GM19372 (cell line): ENCODE data around the gene TMEM37.

ENCODE experiments used
- ATAC-seq: cut with Tn5 transposase; IDR thresholded peaks from one replicate; pipeline ENCODE4 v1.9.1; 2021; ENCODE audit warnings: mild to moderate bottlenecking, low read depth, moderate library complexity; ENCODE audit not compliant: unreplicated experiment

The TMEM37 gene

GRCh38 chr2:119416299-119416923 is 15.2 kb upstream of the TMEM37 start:
- no peak for ATAC-seq

GRCh38 chr2:119417908-119418307 is 13.7 kb upstream of the TMEM37 start:
- no peak for ATAC-seq

GRCh38 chr2:119419065-119419464 is 12.6 kb upstream of the TMEM37 start:
- no peak for ATAC-seq

GRCh38 chr2:119419803-119420508 is 11.7 kb upstream of the TMEM37 start:
- ATAC-seq, result no peak

DNA sequence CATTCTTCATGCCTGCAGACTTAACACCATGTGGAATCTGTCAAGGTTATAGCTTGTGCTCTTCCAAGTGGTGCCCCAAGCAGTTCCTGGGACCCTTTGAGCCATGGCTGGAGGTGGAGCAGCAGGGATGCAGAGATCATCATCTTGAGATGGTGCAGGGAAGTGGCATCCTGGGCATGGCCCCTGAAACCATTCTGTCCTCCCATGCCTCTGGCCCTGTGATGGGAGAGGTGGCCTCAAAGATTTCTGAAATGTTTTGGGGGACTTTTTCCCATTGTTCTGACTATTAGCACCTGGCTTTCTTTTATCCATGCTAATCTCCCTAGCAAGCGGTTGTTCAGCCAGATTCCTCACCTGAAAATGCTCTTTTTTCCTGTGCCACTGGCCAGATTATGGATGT is 10.3 kb upstream of the TMEM37 start:
- no peak for ATAC-seq

- no peak for ATAC-seq
Observed at GRCh38 chr2:119421741-119422140, 9.9 kb upstream of the TMEM37 start.

GRCh38 chr2:119422360-119423107 is 9.1 kb upstream of the TMEM37 start:
- no peak for ATAC-seq

DNA sequence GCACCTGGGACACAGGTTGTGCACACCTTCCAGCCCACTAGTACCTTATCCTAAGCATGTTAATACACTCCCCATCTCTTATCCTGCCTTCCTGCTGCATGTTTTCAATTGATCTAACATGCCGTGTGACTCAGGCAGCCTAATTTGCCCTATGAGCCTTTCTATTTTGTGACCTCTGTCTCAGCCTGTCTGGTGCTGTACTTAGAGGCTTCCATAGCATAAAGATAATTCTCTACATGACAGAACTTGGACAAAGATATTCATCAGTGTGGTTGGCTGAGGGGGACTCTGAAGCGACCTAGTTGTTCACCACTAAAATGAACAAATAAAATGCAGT is 8.6 kb upstream of the TMEM37 start:
- ATAC-seq, result no peak

DNA sequence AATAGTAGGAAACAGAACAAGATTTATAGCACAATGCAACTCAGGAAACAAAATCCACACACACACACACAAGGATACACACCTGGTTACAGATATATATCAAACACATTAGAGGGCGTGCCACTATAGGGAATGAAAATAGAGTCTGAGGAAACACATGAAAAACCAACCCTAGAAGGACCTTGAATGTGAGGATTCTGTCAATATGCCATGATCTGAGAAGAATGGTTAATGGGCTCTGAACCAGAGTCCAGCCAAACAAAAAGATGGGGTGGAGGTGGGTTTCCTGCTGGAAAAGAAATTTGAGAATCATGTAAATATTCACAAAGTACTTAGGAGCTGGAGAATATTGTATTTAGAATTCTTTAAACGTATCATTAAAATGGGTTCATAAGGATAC is 7.8 kb upstream of the TMEM37 start:
- ATAC-seq, result no peak

DNA sequence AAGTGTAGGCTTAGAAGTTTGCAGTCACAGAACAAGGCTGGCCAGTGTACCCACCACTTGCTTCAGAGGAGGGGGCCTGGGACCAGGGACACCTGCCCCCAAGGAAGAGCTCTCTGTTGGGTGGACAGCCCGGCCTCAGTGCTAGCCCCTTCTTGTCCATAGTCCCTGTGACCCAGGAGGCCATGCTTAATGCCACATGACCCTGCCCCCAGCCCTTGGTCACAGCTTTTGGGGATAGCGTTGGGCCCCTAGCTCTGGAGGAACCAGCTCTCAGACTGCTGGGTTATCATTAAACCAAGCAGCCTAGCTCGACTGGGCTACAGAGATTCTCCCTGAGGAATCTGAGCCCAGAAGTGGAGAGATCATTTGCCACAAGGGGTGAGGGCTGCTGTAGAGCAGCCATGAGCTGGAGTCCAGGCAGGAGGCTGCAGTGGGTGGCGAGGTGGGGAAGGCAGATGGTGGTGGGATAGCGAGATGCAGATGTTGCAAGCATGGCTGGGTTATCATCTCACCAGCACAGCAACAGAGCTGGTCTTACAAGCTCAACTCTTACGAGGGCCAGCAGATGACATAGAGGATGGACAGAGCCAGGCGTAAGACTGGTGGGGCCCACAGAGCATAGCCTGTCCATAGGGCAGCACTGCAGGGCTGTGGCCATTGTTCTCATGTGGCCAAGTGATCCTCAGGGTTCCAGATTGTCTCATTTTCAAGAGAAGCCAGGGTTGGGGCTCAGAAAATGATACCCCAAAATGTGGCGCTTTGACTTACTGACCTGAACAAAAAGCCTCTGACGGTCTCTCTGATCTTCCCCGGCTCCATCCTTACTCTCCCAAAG is 7.2 kb upstream of the TMEM37 start:
- ATAC-seq, result no peak

DNA sequence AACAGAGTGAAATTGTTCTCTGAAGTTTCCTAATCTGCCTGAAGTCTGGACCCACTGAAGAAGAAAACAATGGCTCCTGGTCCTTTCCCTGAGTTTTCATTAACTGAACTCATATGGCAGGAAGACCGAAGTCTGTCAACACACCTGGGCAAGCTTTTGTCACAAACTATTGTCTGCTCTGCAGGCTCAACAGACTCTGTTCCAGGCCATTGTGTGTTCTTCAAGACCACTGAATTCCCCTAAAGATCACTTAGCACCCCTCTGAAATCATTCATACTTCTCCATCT is 6.6 kb upstream of the TMEM37 start:
- no peak for ATAC-seq

DNA sequence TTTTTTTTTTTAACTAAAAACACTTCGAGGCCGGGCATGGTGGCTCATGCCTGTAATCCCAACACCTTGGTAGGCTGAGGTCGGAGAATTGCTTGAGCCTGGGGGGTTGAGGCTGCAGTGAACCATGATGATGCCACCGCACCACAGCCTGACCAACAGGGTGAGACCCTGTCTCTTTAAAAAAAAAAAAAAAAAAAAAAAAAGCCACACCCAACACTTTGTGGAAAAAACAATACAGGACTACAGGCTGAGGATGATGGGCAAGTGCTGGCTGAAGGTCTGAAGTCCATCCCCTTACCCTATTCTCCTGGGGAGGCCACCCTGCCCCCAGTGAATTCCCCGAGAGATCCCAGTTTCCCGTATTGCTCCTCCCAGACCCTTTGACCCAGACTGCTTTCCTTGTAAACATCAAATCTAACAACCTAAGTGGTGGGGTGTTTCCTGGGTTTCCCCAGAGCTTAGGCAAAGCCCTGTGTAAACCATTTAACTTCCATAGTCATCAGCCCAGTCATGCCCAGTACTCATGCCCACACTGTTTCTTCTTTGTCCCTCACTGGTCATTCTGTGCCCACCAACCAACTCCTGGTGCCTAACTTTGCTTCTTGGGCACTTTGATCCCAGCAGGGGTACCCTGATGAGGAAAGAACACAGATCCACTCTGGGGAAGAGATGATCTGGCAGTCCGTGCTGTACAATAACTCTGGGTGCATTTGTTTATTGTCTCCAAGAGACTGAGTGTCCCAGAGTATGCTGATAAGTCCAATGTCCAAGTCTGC is 5.8 kb upstream of the TMEM37 start:
- ATAC-seq, result no peak

GRCh38 chr2:119426396-119426675 is 5.3 kb upstream of the TMEM37 start:
- ATAC-seq, result no peak

- no peak for ATAC-seq
Observed at GRCh38 chr2:119426801-119427395, 4.8 kb upstream of the TMEM37 start.

DNA sequence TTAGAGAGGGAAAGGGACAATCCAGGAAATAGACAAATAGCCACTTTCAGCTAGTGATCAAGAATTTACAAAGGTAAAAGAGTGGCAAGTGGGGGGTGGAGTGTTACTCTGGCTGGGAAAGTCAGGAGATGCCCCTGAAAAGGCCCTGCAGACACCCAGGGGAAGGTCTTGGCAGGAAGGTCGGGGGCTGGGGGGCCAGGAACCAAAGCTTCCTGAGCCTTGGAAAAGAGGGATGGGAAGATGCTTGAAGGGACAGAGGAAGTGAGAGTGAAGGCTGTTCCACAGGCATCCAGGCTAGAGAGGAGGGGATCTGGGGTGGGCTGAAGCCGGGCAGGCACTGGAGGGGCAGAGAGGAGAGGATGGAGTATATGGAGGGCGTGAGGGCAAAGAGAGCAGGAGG is 3.9 kb upstream of the TMEM37 start:
- ATAC-seq, result no peak

GRCh38 chr2:119428488-119429224 is 3.0 kb upstream of the TMEM37 start:
- ATAC-seq, result no peak

- ATAC-seq, result no peak
Observed at GRCh38 chr2:119429225-119429981, 2.3 kb upstream of the TMEM37 start.

- ATAC-seq, result no peak
Observed at GRCh38 chr2:119430023-119430498, 1.6 kb upstream of the TMEM37 start.
